ENCODE results near the gene PAPSS2.
"Not testable (repeated sequence)": the region's sequence is repeated elsewhere in the genome, so short reads cannot be mapped to it uniquely, and the experiment has no call there.

PAPSS2 gene

GRCh38 chr10:87659571-87660483 lies at the start of gene PAPSS2:
TSS of gene PAPSS2 (plus strand) at chr10:87659878. CDS start at chr10:87659982, 104 bp downstream.
- DNase-seq = peak in 14 of 56 donors; percentile 2 to 37 (median 18)

- not testable (repeated sequence) for DNase-seq
These were observed 48.3 kb upstream of the PAPSS2 start for GRCh38 chr10:87611341-87611740.

GRCh38 chr10:87612115-87612514 lies 47.6 kb upstream of the PAPSS2 start:
- DNase-seq = no peak

- DNase-seq = no peak
These were observed 45.9 kb upstream of the PAPSS2 start for GRCh38 chr10:87613751-87614150.

GRCh38 chr10:87615856-87616255 lies 43.8 kb upstream of the PAPSS2 start:
- no peak for DNase-seq

- no peak for DNase-seq
These were observed 42.2 kb upstream of the PAPSS2 start for GRCh38 chr10:87617503-87617902.

- peak in 1 of 56 donors; percentile 2 for DNase-seq
These were observed 40.9 kb upstream of the PAPSS2 start for GRCh38 chr10:87618566-87619423.

- no peak for DNase-seq
These were observed 40.0 kb upstream of the PAPSS2 start for GRCh38 chr10:87619705-87620104.

GRCh38 chr10:87621440-87621839 lies 38.2 kb upstream of the PAPSS2 start:
- DNase-seq = not testable (repeated sequence)

- no peak for DNase-seq
These were observed 37.2 kb upstream of the PAPSS2 start for GRCh38 chr10:87622314-87623004.

- DNase-seq = no peak
These were observed 36.5 kb upstream of the PAPSS2 start for GRCh38 chr10:87623191-87623590.

- DNase-seq = no peak
These were observed 34.0 kb upstream of the PAPSS2 start for GRCh38 chr10:87625661-87626060.

GRCh38 chr10:87626422-87626892 lies 33.2 kb upstream of the PAPSS2 start:
- no peak for DNase-seq

- DNase-seq = no peak
These were observed 29.5 kb upstream of the PAPSS2 start for GRCh38 chr10:87630171-87630570.

- no peak for DNase-seq
These were observed 27.2 kb upstream of the PAPSS2 start for GRCh38 chr10:87632454-87632853.

GRCh38 chr10:87634311-87634710 lies 25.4 kb upstream of the PAPSS2 start:
- no peak for DNase-seq

GRCh38 chr10:87635498-87636312 lies 24.0 kb upstream of the PAPSS2 start:
- DNase-seq = no peak

GRCh38 chr10:87636313-87636915 lies 23.3 kb upstream of the PAPSS2 start:
- DNase-seq = no peak

- no peak for DNase-seq
These were observed 20.2 kb upstream of the PAPSS2 start for GRCh38 chr10:87639493-87639892.

- no peak for DNase-seq
These were observed 19.6 kb upstream of the PAPSS2 start for GRCh38 chr10:87640043-87640442.
